Astrocyte (in vitro differentiated cells and primary cell): Measurements from ENCODE around the gene DYSF. TPM values are rescaled to one million over a fixed set of nuclear protein-coding genes. Genes with fewer than 3 reads are reported as not detected.

Source experiments
- DNase-seq: peaks from one replicate; pipeline ENCODE4 v3.0.0-alpha.2; 2010; ENCODE audit warnings: low read depth
- FAIRE-seq: peaks from 2 replicates; lab custom pipeline; 2011; peaks lifted over from hg19 to GRCh38; lab: Jason Lieb, UNC
- H2AFZ ChIP-seq: 2 replicates; pipeline ENCODE4 v1.6.0; 2012; ENCODE audit warnings: low read depth, low read length, inconsistent platforms
- H3K27ac ChIP-seq: 2 replicates; pipeline ENCODE4 v1.5.1; 2011; ENCODE audit warnings: low read depth, low read length, inconsistent platforms
- H3K27me3 ChIP-seq: 2 replicates; pipeline ENCODE4 v1.6.0; 2011; ENCODE audit warnings: low read length, inconsistent platforms; ENCODE audit not compliant: insufficient read depth
- H3K36me3 ChIP-seq: 2 replicates; pipeline ENCODE4 v1.5.1; 2011; ENCODE audit warnings: low read length, inconsistent platforms; ENCODE audit not compliant: insufficient read depth
- H3K4me1 ChIP-seq: 2 replicates; pipeline ENCODE4 v1.5.1; 2011; ENCODE audit warnings: low read length, inconsistent platforms; ENCODE audit not compliant: insufficient read depth
- H3K4me2 ChIP-seq: 2 replicates; pipeline ENCODE4 v1.6.0; 2012; ENCODE audit warnings: low read length, inconsistent platforms
- H3K4me3 ChIP-seq: 2 replicates; pipeline ENCODE4 v1.5.1; 2011; ENCODE audit warnings: low read depth, mild to moderate bottlenecking, low read length, inconsistent platforms; ENCODE audit not compliant: insufficient read depth
- H3K79me2 ChIP-seq: 2 replicates; pipeline ENCODE4 v1.6.0; 2012; ENCODE audit warnings: mild to moderate bottlenecking, low read length, inconsistent platforms; ENCODE audit not compliant: insufficient read depth
- H3K9ac ChIP-seq: 2 replicates; pipeline ENCODE4 v1.6.0; 2012; ENCODE audit warnings: mild to moderate bottlenecking, low read length, inconsistent platforms
- H3K9me3 ChIP-seq: 2 replicates; pipeline ENCODE4 v1.5.1; 2012; ENCODE audit warnings: low read depth, mild to moderate bottlenecking, low read length, inconsistent platforms; ENCODE audit not compliant: insufficient read depth
- H4K20me1 ChIP-seq: 2 replicates; pipeline ENCODE4 v1.6.0; 2012; ENCODE audit warnings: low read length, inconsistent platforms; ENCODE audit not compliant: insufficient read depth
- H3K27ac Mint-ChIP-seq: one replicate; pipeline ENCODE4 v1.8.0; 2021; ENCODE audit warnings: mild to moderate bottlenecking, mixed read lengths; ENCODE audit not compliant: unreplicated experiment
- H3K27me3 Mint-ChIP-seq: one replicate; pipeline ENCODE4 v1.8.0; 2021; ENCODE audit warnings: low read depth, mixed read lengths; ENCODE audit not compliant: unreplicated experiment
- H3K36me3 Mint-ChIP-seq: one replicate; pipeline ENCODE4 v1.8.0; 2021; ENCODE audit warnings: low read depth, mixed read lengths; ENCODE audit not compliant: unreplicated experiment
- H3K4me1 Mint-ChIP-seq: one replicate; pipeline ENCODE4 v1.8.0; 2021; ENCODE audit warnings: low read depth, mixed read lengths; ENCODE audit not compliant: unreplicated experiment
- H3K4me3 Mint-ChIP-seq: one replicate; pipeline ENCODE4 v1.8.0; 2021; ENCODE audit warnings: mild to moderate bottlenecking, moderate library complexity, mixed read lengths; ENCODE audit not compliant: unreplicated experiment
- H3K9me3 Mint-ChIP-seq: one replicate; pipeline ENCODE4 v1.8.0; 2021; ENCODE audit warnings: mild to moderate bottlenecking, mixed read lengths; ENCODE audit not compliant: unreplicated experiment
- CTCF ChIP-seq: IDR thresholded peaks from 2 replicates; pipeline ENCODE4 v1.5.1; 2011; ENCODE audit warnings: low read depth, mild to moderate bottlenecking, inconsistent platforms, low read length, moderate library complexity; ENCODE audit not compliant: insufficient read depth
- EZH2 ChIP-seq: IDR thresholded peaks from 2 replicates; pipeline ENCODE4 v1.6.1; 2012; ENCODE audit warnings: mild to moderate bottlenecking, low read length, inconsistent platforms; ENCODE audit not compliant: insufficient read depth
- total RNA-seq: library from RNA; stranded (reverse); gene quantifications from 2 replicates; pipeline ENCODE4 v1.2.1, GENCODE V29; 2021

DYSF gene
- total RNA-seq, 1 donor from 2014 or later = 123 TPM

GRCh38 chr2:71611781-71612527 is 158.6 kb downstream of the DYSF start:
- H3K9me3 ChIP-seq = no peaks in the 10 kb centered on the region
- no peaks in the 10 kb centered on the region for H3K36me3 ChIP-seq
- peaks cover 5% of the 10 kb centered on the region for H3K27me3 ChIP-seq
- DNase-seq (no peak), FAIRE-seq (no peak)
- no peak overlapping the region for H3K4me2 ChIP-seq
- peaks cover 5% of the 10 kb centered on the region for H3K4me1 ChIP-seq
- no peak overlapping the region for H2AFZ ChIP-seq
- H3K79me2 ChIP-seq = no peaks in the 10 kb centered on the region
- H3K36me3 Mint-ChIP-seq = peaks cover 57% of the 10 kb centered on the region
- peaks cover 6% of the 10 kb centered on the region for H3K4me1 Mint-ChIP-seq
- no peak overlapping the region for H3K4me3 ChIP-seq
- no peaks in the 10 kb centered on the region for H4K20me1 ChIP-seq
- H3K4me3 Mint-ChIP-seq = no peak overlapping the region
- H3K27ac Mint-ChIP-seq = no peak overlapping the region
- peaks cover 18% of the 10 kb centered on the region for H3K27me3 Mint-ChIP-seq
- no peak overlapping the region for H3K9ac ChIP-seq
- peaks cover 5% of the 10 kb centered on the region for H3K9me3 Mint-ChIP-seq
- no peak overlapping the region for H3K27ac ChIP-seq
- TF ChIP-seq EZH2 = no peak
- TF ChIP-seq CTCF = no peak

GRCh38 chr2:71612581-71613402 is 159.4 kb downstream of the DYSF start:
- peaks cover 15% of the 10 kb centered on the region for H3K27me3 Mint-ChIP-seq
- Histone ChIP-seq H4K20me1 (no peaks in the 10 kb centered on the region), H3K4me2 (no peak overlapping the region), H3K27me3 (peaks cover 1% of the 10 kb centered on the region), H3K27ac (no peak overlapping the region), H3K4me1 (peaks cover 5% of the 10 kb centered on the region), H3K79me2 (no peaks in the 10 kb centered on the region), H3K9me3 (no peaks in the 10 kb centered on the region), H3K36me3 (no peaks in the 10 kb centered on the region), H3K4me3 (no peak overlapping the region), H3K9ac (no peak overlapping the region), H2AFZ (no peak overlapping the region)
- no peak overlapping the region for H3K27ac Mint-ChIP-seq
- DNase-seq (no peak), FAIRE-seq (no peak)
- no peaks in the 10 kb centered on the region for H3K9me3 Mint-ChIP-seq
- H3K36me3 Mint-ChIP-seq = peaks cover 49% of the 10 kb centered on the region
- peaks cover 6% of the 10 kb centered on the region for H3K4me1 Mint-ChIP-seq
- no peak overlapping the region for H3K4me3 Mint-ChIP-seq
- no peak for TF ChIP-seq EZH2
- no peak for TF ChIP-seq CTCF
